ENCODE results near the gene RPP30.
"Not testable (repeated sequence)": the region's sequence is repeated elsewhere in the genome, so short reads cannot be mapped to it uniquely, and the experiment has no call there.

RPP30 gene

DNA sequence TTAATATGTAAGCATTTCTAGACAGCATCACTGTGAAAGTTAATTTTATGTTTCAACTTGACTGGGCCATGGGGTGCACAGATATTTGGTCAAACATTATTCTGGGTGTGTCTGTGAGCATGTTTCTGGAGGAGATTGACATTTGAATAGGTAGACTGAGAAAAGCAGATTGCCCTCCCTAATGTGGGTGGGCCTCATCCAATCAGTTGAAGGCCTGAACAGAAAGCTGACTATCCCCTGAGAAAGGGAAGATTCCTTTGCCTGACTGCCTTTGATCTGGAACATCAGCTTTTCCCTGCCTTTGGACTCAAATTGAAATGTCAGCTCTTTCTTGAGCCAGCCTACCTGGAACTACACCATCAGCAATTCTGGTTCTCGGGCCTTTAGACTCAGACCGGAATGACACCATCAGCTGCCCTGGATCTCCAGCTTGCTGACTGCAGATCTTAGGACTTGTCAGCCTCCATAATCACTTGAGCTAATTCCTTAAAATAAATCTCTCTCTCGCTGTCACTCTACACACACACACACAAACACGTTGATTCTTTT lies 5.7 kb upstream of the RPP30 start:
- Histone ChIP-seq H3K4me3 (ENCODE audit: low read depth in 1 of 2, low read length in 2 of 2) (no peak overlapping the region), H3K9ac (ENCODE audit: low read depth in 1 of 2, low read length in 2 of 2) (no peak overlapping the region), H3K36me3 (ENCODE audit: control insufficient read depth in 1 of 2, insufficient read depth in 2 of 2, low read length in 2 of 2) (no peaks in the 10 kb centered on the region), H3K27me3 (ENCODE audit: control insufficient read depth in 1 of 2, insufficient read depth in 2 of 2, low read length in 2 of 2) (peaks cover 7 to 12% of the 10 kb centered on the region in 2 donors), H3K27ac (ENCODE audit: low read depth, low read length) (no peak overlapping the region), H3K4me1 (ENCODE audit: control insufficient read depth in 1 of 2, insufficient read depth in 2 of 2, low read length in 2 of 2) (peaks cover 0 to 2% of the 10 kb centered on the region in 2 donors), H3K9me3 (ENCODE audit: control insufficient read depth in 1 of 2, low read length in 2 of 2) (no peaks in the 10 kb centered on the region)

DNA sequence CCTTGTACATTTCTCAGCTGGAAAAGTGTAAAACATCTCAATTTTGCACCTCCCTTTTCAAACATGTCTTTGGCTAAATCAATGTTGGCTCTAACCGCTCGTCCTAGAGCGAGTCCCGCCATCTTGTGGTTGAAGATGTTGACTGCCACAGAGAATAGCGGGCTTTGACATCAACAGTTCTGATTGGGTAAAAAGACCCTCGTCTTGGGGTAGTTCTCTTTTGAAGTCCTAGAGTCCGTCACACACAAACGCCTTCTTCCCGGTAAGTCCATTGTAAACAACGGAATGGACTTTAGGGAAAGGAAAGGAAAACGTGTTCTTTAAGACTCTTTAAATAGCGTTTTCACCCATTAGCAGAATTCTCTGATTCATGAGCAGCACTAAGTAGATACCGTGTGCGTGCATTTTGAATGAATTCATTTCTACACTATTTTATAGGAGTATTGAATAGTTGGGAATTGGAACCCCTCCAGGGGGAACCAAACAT lies 452 bp upstream of the RPP30 start:
- Histone ChIP-seq H3K27me3 (ENCODE audit: control insufficient read depth in 1 of 2, insufficient read depth in 2 of 2, low read length in 2 of 2) (peaks cover 0 to 7% of the 10 kb centered on the region in 2 donors), H3K36me3 (ENCODE audit: control insufficient read depth in 1 of 2, insufficient read depth in 2 of 2, low read length in 2 of 2) (peaks cover 4 to 5% of the 10 kb centered on the region in 2 donors), H3K9ac (ENCODE audit: low read depth in 1 of 2, low read length in 2 of 2) (peak overlapping the region; percentile 74 to 84), H3K9me3 (ENCODE audit: control insufficient read depth in 1 of 2, low read length in 2 of 2) (no peaks in the 10 kb centered on the region), H3K27ac (ENCODE audit: low read depth, low read length) (no peak overlapping the region), H3K4me1 (ENCODE audit: control insufficient read depth in 1 of 2, insufficient read depth in 2 of 2, low read length in 2 of 2) (peaks cover 13 to 15% of the 10 kb centered on the region in 2 donors), H3K4me3 (ENCODE audit: low read depth in 1 of 2, low read length in 2 of 2) (peak overlapping the region; percentile 83 to 98)

DNA sequence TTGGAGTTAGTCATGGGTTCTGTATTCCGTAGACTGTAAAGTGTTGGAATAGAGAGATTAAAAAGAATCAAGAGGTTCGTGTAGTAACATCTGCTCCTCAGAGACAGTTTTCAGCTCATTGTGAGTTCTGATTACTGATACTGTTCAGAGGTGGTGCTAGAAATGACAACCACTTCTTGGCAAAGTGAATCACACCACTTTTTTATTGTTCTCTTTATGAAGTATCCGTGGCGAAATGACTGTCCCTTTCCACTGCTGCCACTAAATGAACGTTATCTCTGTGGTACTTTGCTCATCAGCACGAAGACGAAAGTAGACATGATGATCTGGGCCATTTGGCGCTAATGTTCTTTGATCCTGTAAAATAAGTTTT lies 860 bp downstream of the RPP30 start:
- H3K4me3 ChIP-seq (ENCODE audit: low read depth in 1 of 2, low read length in 2 of 2) = peak overlapping the region; percentile 83 to 98
- H3K9ac ChIP-seq (ENCODE audit: low read depth in 1 of 2, low read length in 2 of 2) = peak overlapping the region; percentile 74 to 84
- peaks cover 13 to 15% of the 10 kb centered on the region in 2 donors for H3K4me1 ChIP-seq (ENCODE audit: control insufficient read depth in 1 of 2, insufficient read depth in 2 of 2, low read length in 2 of 2)
- peaks cover 0 to 3% of the 10 kb centered on the region in 2 donors for H3K27me3 ChIP-seq (ENCODE audit: control insufficient read depth in 1 of 2, insufficient read depth in 2 of 2, low read length in 2 of 2)
- H3K27ac ChIP-seq (ENCODE audit: low read depth, low read length) = no peak overlapping the region
- H3K36me3 ChIP-seq (ENCODE audit: control insufficient read depth in 1 of 2, insufficient read depth in 2 of 2, low read length in 2 of 2) = peaks cover 9 to 16% of the 10 kb centered on the region in 2 donors
- no peaks in the 10 kb centered on the region for H3K9me3 ChIP-seq (ENCODE audit: control insufficient read depth in 1 of 2, low read length in 2 of 2)

DNA sequence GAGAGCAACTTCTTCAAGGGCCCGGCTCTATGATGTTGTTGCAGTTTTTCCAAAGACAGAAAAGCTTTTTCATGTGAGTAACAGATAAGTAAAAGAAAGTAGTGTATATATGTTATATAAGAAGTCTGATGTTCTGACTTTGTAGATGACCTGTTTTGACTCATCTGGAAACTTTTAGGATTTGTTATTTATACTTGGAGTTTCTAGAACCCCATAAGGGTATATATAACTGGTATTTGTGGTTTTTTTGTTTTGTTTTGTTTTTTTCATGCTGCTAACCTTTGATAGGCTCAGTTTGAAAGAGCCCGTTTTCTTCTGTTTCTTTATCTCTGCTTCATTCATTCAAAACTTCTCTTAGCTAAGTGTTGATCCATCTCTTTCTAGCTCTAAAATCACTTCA lies 7.3 kb downstream of the RPP30 start:
- no peaks in the 10 kb centered on the region for H3K9me3 ChIP-seq (ENCODE audit: control insufficient read depth in 1 of 2, low read length in 2 of 2)
- H3K4me3 ChIP-seq (ENCODE audit: low read depth in 1 of 2, low read length in 2 of 2) = no peak overlapping the region
- H3K9ac ChIP-seq (ENCODE audit: low read depth in 1 of 2, low read length in 2 of 2) = no peak overlapping the region
- no peaks in the 10 kb centered on the region for H3K4me1 ChIP-seq (ENCODE audit: control insufficient read depth in 1 of 2, insufficient read depth in 2 of 2, low read length in 2 of 2)
- peaks cover 13 to 45% of the 10 kb centered on the region in 2 donors for H3K36me3 ChIP-seq (ENCODE audit: control insufficient read depth in 1 of 2, insufficient read depth in 2 of 2, low read length in 2 of 2)
- no peak overlapping the region for H3K27ac ChIP-seq (ENCODE audit: low read depth, low read length)
- H3K27me3 ChIP-seq (ENCODE audit: control insufficient read depth in 1 of 2, insufficient read depth in 2 of 2, low read length in 2 of 2) = no peaks in the 10 kb centered on the region

DNA sequence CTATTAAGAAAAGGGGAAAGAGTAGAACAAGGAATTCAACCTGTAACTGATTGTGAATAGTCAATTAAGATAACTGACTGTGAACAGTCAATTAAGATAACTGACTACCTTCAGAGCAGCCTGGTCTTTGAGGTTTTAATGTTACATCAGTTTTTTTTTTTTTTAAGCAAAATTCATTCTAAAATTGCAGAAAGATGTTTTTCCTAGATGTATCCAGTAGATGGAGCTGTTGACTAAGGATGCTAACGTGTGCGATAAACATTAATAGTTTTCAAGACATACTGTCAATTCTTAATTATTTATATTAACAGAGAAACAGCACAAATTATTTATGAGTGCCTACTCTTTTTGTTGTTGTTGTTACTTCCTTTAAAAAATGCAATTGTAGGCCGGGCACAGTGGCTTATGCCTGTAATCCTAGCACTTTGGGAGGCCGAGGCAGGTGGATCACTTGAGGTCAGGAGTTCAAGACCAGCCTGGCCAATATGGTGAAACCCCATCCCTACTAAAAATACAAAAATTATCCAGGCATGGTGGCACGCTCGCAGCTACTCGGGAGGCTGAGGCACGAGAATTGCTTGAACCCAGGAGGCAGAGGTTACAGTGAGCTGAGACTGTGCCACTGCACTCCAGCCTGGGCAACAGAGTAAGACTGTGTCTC lies 8.4 kb downstream of the RPP30 start:
- not testable (repeated sequence) for H3K4me3 ChIP-seq (ENCODE audit: low read depth in 1 of 2, low read length in 2 of 2); H3K9me3 ChIP-seq (ENCODE audit: control insufficient read depth in 1 of 2, low read length in 2 of 2); H3K9ac ChIP-seq (ENCODE audit: low read depth in 1 of 2, low read length in 2 of 2); H3K4me1 ChIP-seq (ENCODE audit: control insufficient read depth in 1 of 2, insufficient read depth in 2 of 2, low read length in 2 of 2); H3K27me3 ChIP-seq (ENCODE audit: control insufficient read depth in 1 of 2, insufficient read depth in 2 of 2, low read length in 2 of 2); H3K27ac ChIP-seq (ENCODE audit: low read depth, low read length)
- H3K36me3 ChIP-seq (ENCODE audit: control insufficient read depth in 1 of 2, insufficient read depth in 2 of 2, low read length in 2 of 2) = peaks cover 13 to 53% of the 10 kb centered on the region in 2 donors

DNA sequence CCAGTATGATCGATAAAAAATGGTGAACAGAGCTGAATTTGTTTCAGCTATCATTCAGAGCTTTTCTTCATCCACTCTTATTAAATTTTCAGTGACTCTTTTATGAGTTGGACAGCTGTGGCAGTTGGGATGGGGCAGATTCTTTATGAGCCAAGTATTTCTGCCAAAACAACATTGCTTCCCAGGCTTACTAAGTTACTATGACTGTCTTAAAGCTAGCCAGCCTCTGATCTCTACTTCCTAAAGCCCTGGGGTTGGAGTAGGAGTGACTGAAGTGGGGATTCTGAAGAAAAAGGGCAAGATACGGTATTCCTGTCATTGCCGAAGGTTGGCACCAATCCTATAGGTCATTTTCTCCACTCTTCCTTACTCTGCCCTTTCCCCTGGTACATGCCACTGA lies 12.7 kb downstream of the RPP30 start:
- Histone ChIP-seq H3K9me3 (ENCODE audit: control insufficient read depth in 1 of 2, low read length in 2 of 2) (no peaks in the 10 kb centered on the region), H3K27ac (ENCODE audit: low read depth, low read length) (no peak overlapping the region), H3K36me3 (ENCODE audit: control insufficient read depth in 1 of 2, insufficient read depth in 2 of 2, low read length in 2 of 2) (peaks cover 14 to 49% of the 10 kb centered on the region in 2 donors), H3K27me3 (ENCODE audit: control insufficient read depth in 1 of 2, insufficient read depth in 2 of 2, low read length in 2 of 2) (no peaks in the 10 kb centered on the region), H3K4me3 (ENCODE audit: low read depth in 1 of 2, low read length in 2 of 2) (no peak overlapping the region), H3K4me1 (ENCODE audit: control insufficient read depth in 1 of 2, insufficient read depth in 2 of 2, low read length in 2 of 2) (no peaks in the 10 kb centered on the region), H3K9ac (ENCODE audit: low read depth in 1 of 2, low read length in 2 of 2) (no peak overlapping the region)

DNA sequence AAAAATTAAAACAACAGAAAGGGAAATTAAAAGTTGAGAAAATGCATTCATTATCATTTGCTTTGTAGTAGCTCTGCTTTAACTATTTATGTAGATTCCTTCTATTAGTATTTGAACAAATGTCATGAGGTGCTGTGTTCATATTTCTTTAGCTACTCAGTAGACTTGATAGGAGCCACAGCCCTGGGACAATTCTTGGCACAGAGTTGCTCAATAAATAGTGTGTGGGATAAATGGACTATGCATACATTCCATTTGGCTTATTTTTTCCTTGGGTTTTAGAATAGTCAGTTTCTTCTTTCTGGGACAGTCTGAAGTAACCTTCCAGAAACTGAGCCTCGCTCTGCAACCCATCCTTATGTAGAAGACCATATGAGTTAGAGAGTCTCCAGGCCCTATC lies 13.4 kb downstream of the RPP30 start:
- no peak overlapping the region for H3K27ac ChIP-seq (ENCODE audit: low read depth, low read length)
- H3K27me3 ChIP-seq (ENCODE audit: control insufficient read depth in 1 of 2, insufficient read depth in 2 of 2, low read length in 2 of 2) = no peaks in the 10 kb centered on the region
- H3K36me3 ChIP-seq (ENCODE audit: control insufficient read depth in 1 of 2, insufficient read depth in 2 of 2, low read length in 2 of 2) = peaks cover 19 to 53% of the 10 kb centered on the region in 2 donors
- no peak overlapping the region for H3K9ac ChIP-seq (ENCODE audit: low read depth in 1 of 2, low read length in 2 of 2)
- H3K4me3 ChIP-seq (ENCODE audit: low read depth in 1 of 2, low read length in 2 of 2) = no peak overlapping the region
- H3K4me1 ChIP-seq (ENCODE audit: control insufficient read depth in 1 of 2, insufficient read depth in 2 of 2, low read length in 2 of 2) = no peaks in the 10 kb centered on the region
- H3K9me3 ChIP-seq (ENCODE audit: control insufficient read depth in 1 of 2, low read length in 2 of 2) = no peaks in the 10 kb centered on the region

DNA sequence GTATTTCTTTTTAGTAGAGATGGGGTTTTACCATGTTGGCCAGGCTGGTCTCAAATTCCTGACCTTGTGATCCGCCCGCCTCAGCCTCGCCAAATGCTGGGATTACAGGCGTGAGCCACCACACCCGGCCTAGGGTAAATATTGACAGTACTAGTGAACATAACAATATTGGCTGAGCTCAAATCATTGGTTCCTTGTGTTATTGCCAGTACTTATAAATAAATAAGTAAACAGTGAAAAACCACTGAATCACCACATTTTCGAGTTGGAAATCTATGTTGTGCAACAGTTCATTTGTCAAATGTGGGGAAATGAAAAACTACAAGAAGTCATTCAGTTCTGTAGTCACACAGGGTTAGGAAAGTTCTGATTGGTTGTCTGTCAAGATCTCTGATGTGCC lies 15.8 kb downstream of the RPP30 start:
- no peak overlapping the region for H3K27ac ChIP-seq (ENCODE audit: low read depth, low read length)
- H3K36me3 ChIP-seq (ENCODE audit: control insufficient read depth in 1 of 2, insufficient read depth in 2 of 2, low read length in 2 of 2) = peaks cover 18 to 60% of the 10 kb centered on the region in 2 donors
- no peaks in the 10 kb centered on the region for H3K4me1 ChIP-seq (ENCODE audit: control insufficient read depth in 1 of 2, insufficient read depth in 2 of 2, low read length in 2 of 2)
- no peaks in the 10 kb centered on the region for H3K9me3 ChIP-seq (ENCODE audit: control insufficient read depth in 1 of 2, low read length in 2 of 2)
- H3K27me3 ChIP-seq (ENCODE audit: control insufficient read depth in 1 of 2, insufficient read depth in 2 of 2, low read length in 2 of 2) = no peaks in the 10 kb centered on the region
- no peak overlapping the region for H3K9ac ChIP-seq (ENCODE audit: low read depth in 1 of 2, low read length in 2 of 2)
- no peak overlapping the region for H3K4me3 ChIP-seq (ENCODE audit: low read depth in 1 of 2, low read length in 2 of 2)

DNA sequence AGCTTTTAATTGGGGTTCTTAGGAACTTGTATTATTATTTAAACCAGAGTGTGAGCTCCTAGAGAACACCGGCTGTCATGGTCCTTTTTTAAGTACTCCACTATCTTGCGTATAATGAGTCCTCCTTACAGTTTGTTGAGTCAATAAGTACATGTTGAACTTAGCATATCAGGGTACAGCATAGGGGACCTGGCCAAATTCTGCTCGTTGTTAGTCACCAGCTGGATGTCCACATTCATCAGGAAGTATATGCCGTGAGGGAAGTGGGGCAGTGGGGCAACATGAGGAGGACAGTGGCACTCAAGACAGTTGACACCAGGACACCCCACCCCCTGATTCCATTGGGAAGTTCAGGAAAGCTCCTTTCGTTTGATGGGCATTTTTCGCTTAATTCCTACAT lies 16.6 kb downstream of the RPP30 start:
- Histone ChIP-seq H3K9ac (ENCODE audit: low read depth in 1 of 2, low read length in 2 of 2) (no peak overlapping the region), H3K4me3 (ENCODE audit: low read depth in 1 of 2, low read length in 2 of 2) (no peak overlapping the region), H3K36me3 (ENCODE audit: control insufficient read depth in 1 of 2, insufficient read depth in 2 of 2, low read length in 2 of 2) (peaks cover 22 to 68% of the 10 kb centered on the region in 2 donors), H3K9me3 (ENCODE audit: control insufficient read depth in 1 of 2, low read length in 2 of 2) (no peaks in the 10 kb centered on the region), H3K4me1 (ENCODE audit: control insufficient read depth in 1 of 2, insufficient read depth in 2 of 2, low read length in 2 of 2) (no peaks in the 10 kb centered on the region), H3K27me3 (ENCODE audit: control insufficient read depth in 1 of 2, insufficient read depth in 2 of 2, low read length in 2 of 2) (no peaks in the 10 kb centered on the region), H3K27ac (ENCODE audit: low read depth, low read length) (no peak overlapping the region)

DNA sequence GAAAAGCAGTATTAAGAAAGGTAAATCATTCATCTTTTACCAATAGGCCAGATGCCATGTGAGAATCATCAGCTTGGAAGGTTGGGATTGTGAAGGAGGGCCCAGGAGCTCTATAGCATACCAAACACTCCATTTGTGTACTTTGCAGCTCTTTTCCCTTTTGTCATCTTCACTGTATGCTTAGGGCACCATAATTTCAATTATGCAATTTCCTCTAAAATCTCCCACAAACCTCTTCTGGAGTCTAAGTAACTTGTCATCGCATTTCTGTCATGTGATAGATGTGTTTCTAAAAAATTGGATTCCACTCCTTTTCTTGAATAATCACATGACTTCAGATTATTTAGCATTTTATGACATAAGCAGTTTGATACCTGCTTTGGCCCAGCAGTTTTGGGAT lies 17.9 kb downstream of the RPP30 start:
- Histone ChIP-seq H3K9ac (ENCODE audit: low read depth in 1 of 2, low read length in 2 of 2) (no peak overlapping the region), H3K9me3 (ENCODE audit: control insufficient read depth in 1 of 2, low read length in 2 of 2) (no peaks in the 10 kb centered on the region), H3K4me1 (ENCODE audit: control insufficient read depth in 1 of 2, insufficient read depth in 2 of 2, low read length in 2 of 2) (no peaks in the 10 kb centered on the region), H3K36me3 (ENCODE audit: control insufficient read depth in 1 of 2, insufficient read depth in 2 of 2, low read length in 2 of 2) (peaks cover 26 to 60% of the 10 kb centered on the region in 2 donors), H3K27ac (ENCODE audit: low read depth, low read length) (no peak overlapping the region), H3K27me3 (ENCODE audit: control insufficient read depth in 1 of 2, insufficient read depth in 2 of 2, low read length in 2 of 2) (no peaks in the 10 kb centered on the region), H3K4me3 (ENCODE audit: low read depth in 1 of 2, low read length in 2 of 2) (no peak overlapping the region)
